Activated T-cell treated with anti-CD3 and anti-CD28 coated beads, Interleukin-2, amount 50 U/mL, for 1 hour (primary cell): ENCODE data around the gene GLOD4.

ENCODE experiments used
- DNase-seq: peaks from one replicate; pipeline ENCODE4 v3.0.0-alpha.2; 2020

GLOD4 gene

DNA sequence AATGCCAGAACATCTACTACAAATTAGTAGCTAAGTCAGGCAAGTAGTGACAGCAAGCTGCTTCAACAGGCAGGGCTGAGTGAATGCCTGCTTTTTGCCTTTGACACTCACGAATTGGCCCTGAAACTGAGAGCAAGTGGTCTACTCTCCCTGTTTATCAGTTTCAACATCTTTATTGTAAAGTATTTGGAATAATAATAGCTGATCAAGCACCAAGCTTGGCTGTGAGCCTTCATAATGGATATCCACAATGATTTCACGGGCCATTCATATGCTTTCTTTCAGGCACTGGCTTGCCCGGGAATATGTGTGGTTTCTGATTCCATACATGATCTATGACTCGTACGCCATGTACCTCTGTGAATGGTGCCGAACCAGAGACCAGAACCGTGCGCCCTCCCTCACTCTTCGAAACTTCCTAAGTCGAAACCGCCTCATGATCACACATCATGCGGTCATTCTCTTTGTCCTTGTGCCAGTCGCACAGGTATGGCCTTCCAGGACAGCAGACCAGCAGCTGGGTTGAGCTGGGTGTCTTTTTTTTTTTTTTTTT, 44.4 kb downstream of the GLOD4 start:
- DNase-seq, result no peak

DNA sequence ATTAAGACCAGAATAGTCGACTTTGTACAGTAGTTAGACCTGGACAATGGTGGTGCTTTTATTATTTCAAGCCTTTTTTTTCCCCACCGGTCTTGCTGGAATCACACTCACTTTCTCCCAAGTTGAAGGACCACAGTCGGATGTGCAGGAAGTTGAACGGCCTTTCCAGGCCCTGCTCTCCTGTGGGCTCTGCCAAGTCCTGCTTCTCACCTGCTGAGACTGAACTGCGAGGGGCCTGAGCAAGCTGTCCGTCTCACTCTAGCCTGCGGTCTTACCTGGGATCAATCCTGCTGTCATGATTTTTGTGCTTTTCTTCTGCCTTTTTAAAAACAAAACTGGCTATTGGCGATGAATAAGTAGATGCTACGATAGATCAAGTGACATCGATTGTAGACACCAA, 48.3 kb downstream of the GLOD4 start:
- DNase-seq, result no peak

DNA sequence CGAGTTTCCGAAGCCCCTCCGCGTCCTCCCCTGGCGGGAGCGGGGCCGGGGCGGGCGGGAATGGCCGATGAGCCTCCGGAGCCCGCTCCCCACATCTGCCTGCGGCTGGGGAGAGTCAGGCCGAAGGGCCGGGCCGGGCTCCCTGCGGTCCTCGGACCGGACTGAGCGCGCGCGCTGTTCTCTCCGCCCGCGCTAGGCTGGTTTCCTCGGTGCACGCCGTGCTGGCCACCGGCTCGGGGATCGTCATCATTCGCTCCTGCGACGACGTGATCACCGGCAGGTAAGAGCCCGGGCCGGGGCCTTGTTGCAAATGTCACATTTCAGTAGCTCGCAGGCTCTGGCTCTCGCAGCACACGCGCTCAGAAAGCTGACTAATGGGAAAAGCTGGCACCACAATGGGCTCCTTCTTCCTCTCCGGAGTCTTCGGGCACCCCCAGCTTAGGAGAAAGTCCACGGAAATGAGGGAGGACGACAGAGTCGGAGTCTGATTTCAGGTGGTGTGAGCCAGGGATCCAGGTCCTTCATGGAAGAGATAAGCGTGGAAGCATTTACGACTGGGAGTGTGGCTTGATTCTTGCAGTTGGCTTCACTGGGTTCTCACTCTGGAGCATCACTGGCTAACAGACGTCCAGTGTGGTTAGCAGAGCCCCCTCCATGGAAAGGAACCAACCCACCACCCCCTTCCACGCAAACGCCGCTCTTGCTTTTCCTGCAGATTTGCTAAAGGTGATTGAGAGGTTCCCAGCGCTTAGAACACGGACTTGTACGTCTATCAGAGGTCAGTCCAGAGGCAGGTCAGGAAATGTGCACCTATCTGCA, 49.0 kb downstream of the GLOD4 start:
- peak; percentile 46 for DNase-seq

DNA sequence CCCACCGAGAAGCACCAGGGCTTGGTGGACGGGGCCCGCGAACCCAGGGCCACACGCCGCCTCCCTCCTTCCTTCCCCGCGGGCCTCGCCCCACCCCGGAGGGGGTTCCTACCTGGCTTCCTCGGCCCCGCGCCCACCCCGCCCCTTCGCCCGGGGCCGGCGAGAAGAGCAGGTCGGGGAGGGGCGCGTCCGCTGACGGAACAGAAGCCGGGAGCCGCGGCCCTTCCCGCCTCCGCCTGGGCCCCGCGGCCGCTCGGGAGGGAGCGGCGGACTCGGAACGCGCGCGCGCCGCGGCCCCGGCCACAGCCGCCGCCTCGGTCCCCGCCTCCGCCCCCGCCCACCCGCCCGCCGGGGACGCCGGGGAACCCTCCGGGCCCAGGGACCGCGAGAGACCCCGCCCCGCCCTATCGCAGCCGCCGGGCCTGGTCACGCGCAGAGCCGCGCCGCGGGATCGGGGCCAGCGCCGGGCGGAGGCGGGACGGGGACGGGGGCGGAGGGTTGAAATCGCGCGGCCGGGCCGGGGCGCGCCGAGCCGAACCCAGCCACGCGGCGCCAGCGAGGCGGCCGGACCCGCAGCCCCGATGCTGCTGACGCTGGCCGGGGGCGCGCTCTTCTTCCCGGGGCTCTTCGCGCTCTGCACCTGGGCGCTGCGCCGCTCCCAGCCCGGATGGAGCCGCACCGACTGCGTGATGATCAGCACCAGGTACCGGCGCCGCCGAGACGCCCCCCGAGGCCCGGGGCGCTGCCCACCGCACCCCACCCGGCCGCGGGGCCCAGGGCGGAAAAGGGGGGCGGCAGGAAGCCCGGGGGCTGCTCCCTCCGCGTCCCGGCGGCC, 49.8 kb downstream of the GLOD4 start, which contains the start of gene TLCD3A:
TLCD3A (plus strand) TSS at position 530 of the 835 bp plus-strand sequence; CDS start at position 582, 52 bp downstream.
- peak; percentile 65 for DNase-seq

DNA sequence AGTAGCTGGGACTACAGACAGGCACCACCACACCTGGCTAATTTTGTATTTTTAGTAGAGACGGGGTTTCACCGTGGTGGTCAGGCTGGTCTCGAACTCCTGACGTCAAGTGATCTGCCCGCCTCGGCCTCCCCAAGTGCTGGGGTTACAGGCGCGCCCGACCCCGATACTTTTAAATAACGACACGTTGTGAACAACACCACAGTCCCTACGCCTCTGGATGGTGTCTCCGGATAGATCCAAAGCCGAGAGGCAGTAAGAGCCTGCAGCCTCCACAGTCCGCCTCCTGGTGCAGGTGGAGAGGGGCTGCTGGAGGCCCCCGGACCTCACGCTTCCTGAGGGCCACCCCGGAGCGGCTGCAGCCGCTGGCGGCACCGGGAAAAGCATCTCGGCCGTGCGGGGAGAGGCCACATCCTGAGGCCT, 50.4 kb downstream of the GLOD4 start:
- peak; percentile 25 for DNase-seq

DNA sequence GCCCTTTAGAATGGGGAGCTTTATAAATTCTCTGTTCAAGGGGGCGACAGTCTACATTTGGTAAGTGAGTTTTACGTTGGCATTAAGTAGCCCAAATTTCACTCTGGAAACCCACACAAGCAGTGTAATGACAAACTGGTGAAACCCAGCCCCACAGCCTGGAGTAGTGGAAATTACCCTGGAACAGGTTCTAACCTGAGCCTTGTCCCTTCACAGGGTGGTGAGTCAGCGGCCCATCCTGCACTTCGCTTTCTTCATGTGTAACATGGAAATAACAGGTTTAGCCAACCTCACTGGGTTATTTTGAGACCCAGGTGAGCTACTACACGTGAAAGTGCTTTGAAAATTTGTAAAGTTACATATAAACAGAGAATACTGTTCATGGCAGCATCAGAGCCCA, 53.2 kb downstream of the GLOD4 start:
- no peak for DNase-seq

DNA sequence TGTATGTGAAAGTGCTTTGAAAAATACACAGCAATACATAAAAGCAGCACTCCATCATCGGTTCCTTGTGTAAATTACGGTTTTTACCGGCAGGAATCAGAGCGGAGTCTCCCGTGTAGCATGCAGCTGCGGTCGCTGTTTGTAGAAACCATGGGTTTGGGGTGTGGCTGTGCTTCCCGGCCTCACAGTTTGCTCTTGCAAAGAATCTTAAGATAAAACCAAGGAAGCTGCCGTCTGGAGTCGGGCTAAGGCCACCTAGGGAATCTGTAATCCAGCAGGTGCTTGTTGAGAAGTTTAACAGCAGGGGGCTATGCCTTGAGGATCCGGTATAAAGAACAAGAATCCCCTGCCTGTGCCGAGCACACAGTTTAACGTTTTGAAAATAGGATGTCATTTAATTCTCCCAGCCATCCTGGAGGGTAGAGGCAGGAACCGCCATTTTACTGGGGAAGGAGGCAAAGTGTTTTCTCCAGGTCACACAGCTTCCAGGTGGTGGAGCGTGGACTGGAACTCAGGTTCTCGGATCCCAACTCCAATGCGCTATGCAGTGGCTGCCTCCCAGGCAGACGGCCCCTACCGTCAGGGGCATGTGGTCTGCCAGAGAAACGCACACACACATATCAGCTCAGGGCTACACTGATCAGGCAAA, 55.7 kb downstream of the GLOD4 start:
- DNase-seq, result no peak

DNA sequence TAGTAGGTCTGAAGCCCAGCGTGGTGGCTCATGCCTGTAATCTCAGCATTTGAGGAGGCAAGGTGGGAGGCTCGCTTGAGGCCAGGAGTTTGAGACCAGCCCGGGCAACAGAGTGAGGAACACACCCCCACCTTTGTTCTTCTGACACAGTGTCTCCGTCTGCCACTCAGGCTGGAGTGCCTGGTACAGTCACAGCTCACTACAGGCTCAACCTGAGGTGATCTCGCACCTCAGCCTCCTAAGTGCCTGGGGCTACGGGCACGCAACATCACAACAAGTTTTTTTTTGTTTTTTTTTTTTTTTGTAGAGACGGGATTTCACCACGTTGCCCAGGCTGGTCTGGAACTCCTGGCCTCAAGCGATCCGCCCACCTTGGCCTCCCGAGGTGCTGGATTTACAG, 56.3 kb downstream of the GLOD4 start:
- no peak for DNase-seq

DNA sequence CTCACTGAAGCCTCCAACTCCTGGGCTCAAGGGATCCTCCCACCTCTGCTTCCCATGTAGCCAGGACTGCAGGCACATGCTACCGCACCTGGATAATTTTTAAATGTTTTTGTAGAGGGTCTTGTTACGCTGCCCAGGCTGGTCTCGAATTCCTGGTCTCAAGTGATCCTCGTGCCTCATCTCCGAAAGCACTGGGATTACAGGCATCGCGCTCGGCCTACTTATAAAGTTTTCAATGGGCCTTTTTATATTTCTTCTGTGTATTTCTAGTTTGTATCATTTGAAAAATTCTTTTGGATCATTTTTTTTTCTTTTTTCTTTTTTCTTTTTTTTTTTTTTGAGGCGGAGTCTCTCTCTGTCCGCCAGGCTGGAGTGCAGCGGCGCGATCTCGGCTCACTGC, 57.0 kb downstream of the GLOD4 start:
- no peak for DNase-seq

DNA sequence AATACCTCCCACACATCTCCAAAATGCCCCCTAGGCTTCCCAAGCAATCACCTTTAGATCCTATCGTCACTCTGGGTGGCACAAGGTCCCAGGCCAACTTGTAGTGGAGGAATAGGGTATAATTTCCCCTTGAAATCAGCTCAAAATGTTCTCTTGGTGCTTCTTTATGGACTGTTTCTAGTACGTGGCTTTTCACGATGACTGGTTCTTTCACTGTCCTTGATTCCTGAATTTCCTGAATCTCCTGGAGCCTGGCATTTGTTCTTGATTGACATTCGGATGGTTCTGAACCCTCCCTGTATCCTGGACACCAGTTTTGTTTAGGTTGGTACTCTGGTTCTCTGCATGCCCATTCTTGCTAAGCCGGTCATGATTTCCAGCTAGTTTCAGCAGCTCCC, 60.5 kb downstream of the GLOD4 start:
- DNase-seq, result no peak

DNA sequence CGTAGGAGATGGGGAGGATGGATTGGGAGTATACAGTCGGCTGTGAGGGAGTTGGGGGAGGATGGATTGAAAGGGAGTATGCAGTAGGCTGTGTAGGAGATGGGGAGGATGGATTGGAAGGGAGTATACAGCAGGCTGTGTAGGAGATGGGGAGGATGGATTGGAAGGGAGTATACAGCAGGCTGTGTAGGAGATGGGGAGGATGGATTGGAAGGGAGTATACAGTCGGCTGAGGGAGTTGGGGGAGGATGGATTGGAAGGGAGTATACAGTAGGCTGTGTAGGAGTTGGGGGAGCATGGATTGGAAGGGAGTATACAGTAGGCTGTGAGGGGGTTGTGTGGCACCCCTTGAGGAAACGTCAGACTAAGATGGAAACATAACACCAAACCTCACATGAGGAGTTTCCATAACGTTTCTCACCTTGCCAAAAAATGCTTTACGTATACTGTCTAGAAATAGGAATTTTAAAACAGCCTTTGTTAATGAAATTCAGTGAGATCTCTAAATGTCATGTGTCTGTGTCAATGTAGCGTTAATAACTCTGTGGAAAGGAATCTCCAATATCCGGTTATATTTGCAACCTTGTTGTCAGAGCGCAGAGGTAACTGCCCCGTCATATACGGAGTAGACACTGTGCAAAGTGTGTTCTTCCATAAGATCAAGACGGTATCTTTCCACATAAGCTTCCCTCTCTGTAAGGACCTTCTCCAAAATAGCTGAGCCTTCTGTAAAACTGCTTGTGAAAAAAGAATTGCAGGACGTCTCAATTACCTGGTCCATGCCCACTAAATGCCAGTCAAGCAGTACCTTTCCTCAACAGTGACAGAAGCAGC, 61.2 kb downstream of the GLOD4 start:
- DNase-seq, result no peak

DNA sequence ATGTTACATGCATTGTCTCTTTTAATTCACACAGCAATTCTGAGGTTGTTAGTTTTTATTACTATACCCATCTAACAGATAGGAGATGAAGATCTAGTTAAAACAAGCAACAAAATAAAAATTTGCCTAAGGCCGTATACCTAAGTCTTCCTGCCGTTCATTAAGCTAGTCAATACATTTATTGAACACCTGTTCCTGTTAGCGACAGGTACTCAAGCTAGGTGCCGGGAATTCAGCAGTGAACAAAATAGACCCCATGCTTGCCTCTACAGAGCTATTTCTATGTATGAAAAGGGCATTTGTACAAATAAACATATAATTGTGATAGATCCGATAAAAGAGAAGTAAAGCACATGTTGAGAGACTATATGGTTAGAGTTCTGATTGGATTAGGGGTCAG, 64.0 kb downstream of the GLOD4 start:
- DNase-seq, result no peak
